GM12874 (cell line): Measurements from ENCODE around the gene LGALS3BP.

Experiments
- TF ChIP-seq, protein P1 (sequence below): IDR thresholded peaks from 2 replicates; pipeline ENCODE4 v1.5.1; 2011; ENCODE audit warnings: low read depth, mild to moderate bottlenecking, control low read depth, low read length, moderate library complexity; ENCODE audit not compliant: insufficient read depth

The LGALS3BP gene

DNA sequence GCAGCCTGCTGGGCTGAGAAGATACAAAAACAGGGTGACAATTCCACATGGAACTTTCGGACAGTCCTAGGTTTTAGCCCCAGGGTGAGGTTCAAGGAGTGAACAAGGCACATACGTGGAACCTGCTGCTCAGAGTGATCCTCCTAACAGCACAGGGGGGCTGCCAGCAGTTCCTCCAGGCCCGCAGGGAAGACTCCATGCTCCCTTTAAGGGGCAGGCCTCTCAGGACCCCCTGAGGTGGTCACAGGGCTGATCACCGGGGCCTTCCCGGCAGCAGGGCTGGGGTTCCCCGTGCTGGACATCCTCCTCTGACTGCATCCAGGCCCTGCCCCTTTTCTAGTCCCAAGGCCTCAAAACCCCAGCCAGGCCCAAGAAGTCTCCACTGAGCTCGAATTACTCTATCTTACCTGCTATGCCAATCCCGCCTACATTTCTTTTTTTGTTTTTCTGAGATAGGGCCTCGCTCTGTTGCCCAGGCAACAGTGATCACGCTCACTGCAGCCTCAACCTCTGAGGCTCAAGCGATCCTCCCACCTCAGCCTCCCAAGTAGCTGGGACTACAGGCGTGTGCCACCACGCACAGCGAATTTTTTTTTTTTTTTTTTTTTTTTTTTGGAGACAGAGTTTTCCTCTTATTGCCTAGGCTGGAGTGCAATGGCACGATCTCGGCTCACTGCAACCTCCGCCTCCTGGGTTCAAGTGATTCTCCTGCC lies 19.5 kb upstream of the LGALS3BP start:
- TF ChIP-seq, protein P1, sequence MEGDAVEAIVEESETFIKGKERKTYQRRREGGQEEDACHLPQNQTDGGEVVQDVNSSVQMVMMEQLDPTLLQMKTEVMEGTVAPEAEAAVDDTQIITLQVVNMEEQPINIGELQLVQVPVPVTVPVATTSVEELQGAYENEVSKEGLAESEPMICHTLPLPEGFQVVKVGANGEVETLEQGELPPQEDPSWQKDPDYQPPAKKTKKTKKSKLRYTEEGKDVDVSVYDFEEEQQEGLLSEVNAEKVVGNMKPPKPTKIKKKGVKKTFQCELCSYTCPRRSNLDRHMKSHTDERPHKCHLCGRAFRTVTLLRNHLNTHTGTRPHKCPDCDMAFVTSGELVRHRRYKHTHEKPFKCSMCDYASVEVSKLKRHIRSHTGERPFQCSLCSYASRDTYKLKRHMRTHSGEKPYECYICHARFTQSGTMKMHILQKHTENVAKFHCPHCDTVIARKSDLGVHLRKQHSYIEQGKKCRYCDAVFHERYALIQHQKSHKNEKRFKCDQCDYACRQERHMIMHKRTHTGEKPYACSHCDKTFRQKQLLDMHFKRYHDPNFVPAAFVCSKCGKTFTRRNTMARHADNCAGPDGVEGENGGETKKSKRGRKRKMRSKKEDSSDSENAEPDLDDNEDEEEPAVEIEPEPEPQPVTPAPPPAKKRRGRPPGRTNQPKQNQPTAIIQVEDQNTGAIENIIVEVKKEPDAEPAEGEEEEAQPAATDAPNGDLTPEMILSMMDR, result no peak

GRCh38 chr17:78998311-78999055 lies 18.8 kb upstream of the LGALS3BP start:
- TF ChIP-seq, protein P1, result no peak

DNA sequence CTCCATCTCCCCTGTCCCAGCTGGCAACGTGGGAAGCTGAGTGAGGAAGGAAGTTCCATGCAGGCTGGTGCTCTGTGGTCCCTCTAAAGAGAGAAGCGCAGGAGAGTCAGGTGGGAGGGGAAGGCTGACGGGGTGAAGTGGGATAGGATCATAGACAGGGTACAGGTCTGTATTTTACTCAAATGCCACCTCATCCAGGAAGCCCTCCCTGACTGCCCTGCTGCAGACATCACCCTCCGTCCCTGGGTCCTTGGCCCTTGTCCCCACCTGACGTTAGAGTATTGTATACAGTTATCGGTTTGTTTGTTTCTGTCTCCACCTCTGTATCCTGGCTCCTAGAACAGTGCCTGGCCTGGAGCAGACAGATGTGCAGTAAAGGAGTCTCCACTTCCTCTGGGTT lies 18.2 kb upstream of the LGALS3BP start:
- TF ChIP-seq, protein P1, result no peak

GRCh38 chr17:78997231-78997741 lies 17.6 kb upstream of the LGALS3BP start:
- TF ChIP-seq, protein P1, result no peak

DNA sequence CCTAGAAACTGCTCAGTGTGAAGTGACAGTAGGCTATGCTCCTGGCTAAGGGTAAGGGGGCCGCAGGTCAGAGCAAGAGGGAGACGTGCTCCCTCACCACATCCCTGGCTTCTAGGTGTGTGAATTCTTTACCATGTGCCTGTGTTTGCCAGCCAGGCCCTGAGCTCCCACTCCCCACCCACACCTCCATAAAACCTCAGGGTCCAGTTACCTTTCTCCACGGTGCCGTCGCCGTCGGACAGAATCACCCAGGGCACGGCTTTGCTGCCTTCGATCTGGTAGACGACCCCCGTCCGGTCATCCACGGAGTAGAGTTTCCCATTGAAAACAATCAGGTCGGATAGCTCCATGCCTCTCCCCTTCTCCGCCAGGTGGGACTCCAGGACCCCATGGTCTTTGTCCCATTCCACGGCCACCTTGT lies 17.1 kb upstream of the LGALS3BP start:
- TF ChIP-seq, protein P1, result no peak

DNA sequence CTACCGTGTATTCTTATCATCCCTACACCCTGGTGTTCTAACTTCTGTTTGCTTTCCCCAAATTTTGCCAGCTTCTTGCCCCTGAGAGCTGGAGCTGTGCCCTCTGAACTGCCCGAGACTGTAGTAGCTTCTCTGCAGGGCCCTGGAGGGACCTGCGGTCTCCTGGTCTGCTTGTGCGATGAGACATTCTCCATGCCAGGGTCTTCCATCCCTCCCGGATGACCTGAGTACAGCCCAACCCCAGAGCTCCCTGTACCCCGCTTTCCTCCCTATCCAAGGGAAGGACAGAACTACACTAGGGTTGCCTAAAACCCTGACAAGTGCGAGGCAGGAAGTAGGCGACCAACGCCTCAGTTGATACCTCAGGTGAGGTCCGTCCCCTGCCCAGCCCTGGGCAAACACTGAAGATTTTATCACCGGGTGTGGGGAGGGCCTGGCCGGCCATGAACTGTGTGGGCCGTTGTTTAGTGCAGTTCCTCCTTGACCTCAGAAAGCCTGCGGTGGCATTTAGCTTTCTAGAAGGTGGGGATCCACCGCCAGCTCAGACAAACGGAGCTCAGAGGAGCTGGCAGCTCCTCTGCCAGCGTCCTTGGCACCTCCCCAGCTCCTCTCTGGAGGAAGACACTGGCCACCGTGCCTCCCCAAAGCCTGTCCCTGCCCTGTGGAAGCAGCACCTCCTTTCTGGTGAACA lies 16.2 kb upstream of the LGALS3BP start:
- TF ChIP-seq, protein P1, result no peak
